Measurements from ENCODE around the gene SVIL.
"Not testable (repeated sequence)": the region's sequence is repeated elsewhere in the genome, so short reads cannot be mapped to it uniquely, and the experiment has no call there.

The SVIL gene

DNA sequence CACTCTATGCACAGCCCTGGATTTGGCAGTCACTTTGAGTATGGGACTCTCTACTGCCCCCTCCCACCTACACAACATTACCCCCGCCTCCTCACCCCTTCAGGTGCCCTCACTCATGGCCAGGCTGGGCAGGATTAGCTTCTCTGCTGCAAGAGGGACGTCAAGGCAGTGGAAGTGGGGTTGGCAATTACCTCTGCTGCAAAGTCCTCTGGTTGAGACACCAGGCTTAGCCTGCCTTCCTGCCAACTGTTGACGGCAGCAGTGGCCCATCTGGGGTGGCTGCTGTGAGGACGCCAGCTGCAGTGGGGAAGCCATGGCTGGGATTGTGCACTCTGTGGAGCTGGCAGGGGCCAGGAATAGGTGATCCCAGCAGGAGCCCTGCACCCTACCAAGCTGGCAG is 26.7 kb downstream of the SVIL start:
- Histone ChIP-seq H3K79me1 (replicated peaks; ENCODE audit: low read length, poor library complexity, severe bottlenecking) (peaks cover 16% of the 10 kb centered on the region), H3K4me2 (ENCODE audit: low read length, poor library complexity, severe bottlenecking) (no peak overlapping the region), H2AFZ (ENCODE audit: low read depth, low read length) (no peak overlapping the region), H2BK5ac (ENCODE audit: low read depth, low read length, poor library complexity, severe bottlenecking) (no peak overlapping the region), H3K27me3 (ENCODE audit: control insufficient read depth in 1 of 2, insufficient read depth in 1 of 2, low read length in 2 of 2) (no peaks in the 10 kb centered on the region), H4K8ac (ENCODE audit: low read length) (no peak overlapping the region), H3K18ac (ENCODE audit: low read depth in 1 of 2, low read length in 2 of 2) (no peak overlapping the region), H4K91ac (ENCODE audit: low read length) (no peak overlapping the region), H3K4me3 (ENCODE audit: insufficient read depth in 1 of 2, low read depth in 1 of 2, low read length in 2 of 2) (no peak overlapping the region), H2AK5ac (ENCODE audit: low read length, severe bottlenecking) (no peak overlapping the region), H3K36me3 (ENCODE audit: control insufficient read depth in 1 of 2, insufficient read depth in 2 of 2, low read depth in 1 of 2, low read length in 2 of 2) (peaks cover 12 to 24% of the 10 kb centered on the region in 2 experiments), H2BK120ac (ENCODE audit: low read depth, low read length) (no peak overlapping the region), H3K4ac (ENCODE audit: low read depth in 1 of 2, low read length in 2 of 2) (no peak overlapping the region), H3K14ac (ENCODE audit: low read length in 2 of 2) (no peak overlapping the region), H3K9me3 (ENCODE audit: control insufficient read depth, low read length) (no peaks in the 10 kb centered on the region), H2BK12ac (ENCODE audit: low read length in 2 of 2) (no peak overlapping the region), H3K27ac (ENCODE audit: low read length, poor library complexity, severe bottlenecking) (no peak overlapping the region), H3K4me1 (ENCODE audit: control insufficient read depth, insufficient read depth, low read depth, low read length) (peaks cover 33% of the 10 kb centered on the region), H3K9ac (ENCODE audit: low read length) (no peak overlapping the region), H2BK15ac (ENCODE audit: low read depth, poor library complexity, severe bottlenecking) (no peak overlapping the region), H3K23ac (ENCODE audit: low read length in 2 of 2) (no peak overlapping the region)
- WGBS = 70% methylated on average over 4 of the region's 4 CpGs
- no peak for DNase-seq

DNA sequence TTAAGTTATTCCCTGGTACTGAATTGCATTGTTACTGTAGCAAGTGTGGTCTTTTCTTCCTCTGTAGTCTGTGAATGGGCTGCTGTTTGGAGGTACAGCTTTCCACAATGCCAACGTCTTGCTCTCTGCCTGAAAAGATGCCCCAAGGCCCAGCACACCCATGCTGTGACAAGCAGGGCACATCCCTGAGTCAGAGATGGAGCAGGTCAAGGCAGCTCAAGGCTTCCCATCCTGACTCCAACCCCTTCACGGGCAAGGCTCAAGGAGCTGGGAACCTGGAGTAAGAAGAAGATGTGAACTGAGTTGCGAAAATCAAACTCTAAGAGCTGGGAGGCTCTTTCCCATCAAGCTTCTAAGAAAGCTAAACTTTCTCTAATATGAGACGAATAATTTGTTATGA is 27.2 kb downstream of the SVIL start:
- H4K8ac ChIP-seq (ENCODE audit: low read length) = no peak overlapping the region
- peaks cover 12 to 24% of the 10 kb centered on the region in 2 experiments for H3K36me3 ChIP-seq (ENCODE audit: control insufficient read depth in 1 of 2, insufficient read depth in 2 of 2, low read depth in 1 of 2, low read length in 2 of 2)
- DNase-seq = no peak
- no peak overlapping the region for H2BK5ac ChIP-seq (ENCODE audit: low read depth, low read length, poor library complexity, severe bottlenecking)
- no peak overlapping the region for H2BK15ac ChIP-seq (ENCODE audit: low read depth, poor library complexity, severe bottlenecking)
- no peak overlapping the region for H3K27ac ChIP-seq (ENCODE audit: low read length, poor library complexity, severe bottlenecking)
- H4K91ac ChIP-seq (ENCODE audit: low read length) = no peak overlapping the region
- no peak overlapping the region for H3K4me2 ChIP-seq (ENCODE audit: low read length, poor library complexity, severe bottlenecking)
- H3K18ac ChIP-seq (ENCODE audit: low read depth in 1 of 2, low read length in 2 of 2) = no peak overlapping the region
- H3K23ac ChIP-seq (ENCODE audit: low read length in 2 of 2) = no peak overlapping the region
- 100% methylated on average over 3 of the region's 4 CpGs for WGBS
- H3K14ac ChIP-seq (ENCODE audit: low read length in 2 of 2) = no peak overlapping the region
- H2BK12ac ChIP-seq (ENCODE audit: low read length in 2 of 2) = no peak overlapping the region
- no peak overlapping the region for H2BK120ac ChIP-seq (ENCODE audit: low read depth, low read length)
- no peak overlapping the region for H3K9ac ChIP-seq (ENCODE audit: low read length)
- H3K9me3 ChIP-seq (ENCODE audit: control insufficient read depth, low read length) = no peaks in the 10 kb centered on the region
- H2AK5ac ChIP-seq (ENCODE audit: low read length, severe bottlenecking) = no peak overlapping the region
- H3K4me1 ChIP-seq (ENCODE audit: control insufficient read depth, insufficient read depth, low read depth, low read length) = peaks cover 30% of the 10 kb centered on the region
- H3K79me1 ChIP-seq (replicated peaks; ENCODE audit: low read length, poor library complexity, severe bottlenecking) = peaks cover 16% of the 10 kb centered on the region
- H3K27me3 ChIP-seq (ENCODE audit: control insufficient read depth in 1 of 2, insufficient read depth in 1 of 2, low read length in 2 of 2) = no peaks in the 10 kb centered on the region
- H2AFZ ChIP-seq (ENCODE audit: low read depth, low read length) = no peak overlapping the region
- H3K4ac ChIP-seq (ENCODE audit: low read depth in 1 of 2, low read length in 2 of 2) = no peak overlapping the region
- no peak overlapping the region for H3K4me3 ChIP-seq (ENCODE audit: insufficient read depth in 1 of 2, low read depth in 1 of 2, low read length in 2 of 2)

DNA sequence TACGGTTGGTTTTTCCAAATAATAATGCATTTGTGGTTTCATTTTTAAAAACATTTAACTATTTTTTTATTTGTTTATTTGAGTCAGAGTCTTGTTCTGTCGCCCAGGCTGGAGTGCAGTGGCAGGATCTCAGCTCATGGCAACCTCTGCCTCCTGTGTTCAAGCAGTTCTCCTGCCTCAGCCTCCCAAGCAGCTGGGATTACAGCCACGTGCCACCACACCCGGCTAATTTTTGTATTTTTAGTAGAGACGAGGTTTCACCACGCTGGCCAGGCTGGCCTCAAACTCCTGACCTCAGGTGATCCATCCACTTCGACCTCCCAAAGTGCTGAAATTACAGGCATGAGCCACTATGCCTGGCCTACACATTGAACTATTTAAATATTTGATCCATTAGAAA is 28.1 kb downstream of the SVIL start:
- 97% methylated on average over 5 of the region's 7 CpGs for WGBS
- H2BK15ac ChIP-seq (ENCODE audit: low read depth, poor library complexity, severe bottlenecking); H2BK5ac ChIP-seq (ENCODE audit: low read depth, low read length, poor library complexity, severe bottlenecking): not testable (repeated sequence)

DNA sequence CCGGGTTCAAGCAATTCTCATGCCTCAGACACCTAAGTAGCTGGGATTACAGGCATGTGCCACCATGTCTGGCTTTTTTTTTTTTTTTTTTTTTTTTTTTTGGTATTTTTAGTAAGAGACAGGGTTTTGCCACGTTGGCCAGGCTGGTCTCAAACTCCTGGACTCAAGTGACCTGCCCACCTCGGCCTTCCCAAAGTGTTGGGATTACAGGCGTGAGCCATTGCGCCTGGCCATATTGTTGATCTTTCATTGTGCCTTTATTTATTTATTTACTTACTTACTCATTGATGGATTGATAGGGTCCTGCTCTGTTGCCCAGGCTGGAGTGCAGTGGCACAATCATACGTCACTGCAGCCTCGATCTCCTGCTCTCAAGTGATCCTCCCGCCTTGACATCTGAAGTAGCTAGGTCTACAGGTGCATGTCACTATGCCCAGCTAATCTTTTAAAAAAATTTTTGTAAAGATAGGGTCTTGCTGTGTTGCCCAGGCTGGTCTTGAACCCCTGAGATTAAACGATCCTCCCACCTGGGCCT is 30.4 kb downstream of the SVIL start:
- 98% methylated on average over 5 of the region's 9 CpGs for WGBS
- no peak overlapping the region for H2BK15ac ChIP-seq (ENCODE audit: low read depth, poor library complexity, severe bottlenecking)
- H3K27me3 ChIP-seq (ENCODE audit: control insufficient read depth in 1 of 2, insufficient read depth in 1 of 2, low read length in 2 of 2) = no peaks in the 10 kb centered on the region
- peaks cover 20% of the 10 kb centered on the region for H3K79me1 ChIP-seq (replicated peaks; ENCODE audit: low read length, poor library complexity, severe bottlenecking)
- H3K4ac ChIP-seq (ENCODE audit: low read depth in 1 of 2, low read length in 2 of 2) = no peak overlapping the region
- H3K9ac ChIP-seq (ENCODE audit: low read length) = no peak overlapping the region
- no peak overlapping the region for H3K4me3 ChIP-seq (ENCODE audit: insufficient read depth in 1 of 2, low read depth in 1 of 2, low read length in 2 of 2)
- H3K36me3 ChIP-seq (ENCODE audit: control insufficient read depth in 1 of 2, insufficient read depth in 2 of 2, low read depth in 1 of 2, low read length in 2 of 2) = peaks cover 25 to 26% of the 10 kb centered on the region in 2 experiments
- no peak overlapping the region for H3K27ac ChIP-seq (ENCODE audit: low read length, poor library complexity, severe bottlenecking)
- no peak overlapping the region for H4K8ac ChIP-seq (ENCODE audit: low read length)
- H2BK12ac ChIP-seq (ENCODE audit: low read length in 2 of 2) = no peak overlapping the region
- peaks cover 13% of the 10 kb centered on the region for H3K4me1 ChIP-seq (ENCODE audit: control insufficient read depth, insufficient read depth, low read depth, low read length)
- H3K4me2 ChIP-seq (ENCODE audit: low read length, poor library complexity, severe bottlenecking) = no peak overlapping the region
- H3K9me3 ChIP-seq (ENCODE audit: control insufficient read depth, low read length) = no peaks in the 10 kb centered on the region
- no peak overlapping the region for H4K91ac ChIP-seq (ENCODE audit: low read length)
- H2BK5ac ChIP-seq (ENCODE audit: low read depth, low read length, poor library complexity, severe bottlenecking) = no peak overlapping the region
- H2BK120ac ChIP-seq (ENCODE audit: low read depth, low read length) = no peak overlapping the region
- H3K14ac ChIP-seq (ENCODE audit: low read length in 2 of 2) = no peak overlapping the region
- H2AFZ ChIP-seq (ENCODE audit: low read depth, low read length) = no peak overlapping the region
- no peak for DNase-seq
- no peak overlapping the region for H3K18ac ChIP-seq (ENCODE audit: low read depth in 1 of 2, low read length in 2 of 2)
- no peak overlapping the region for H2AK5ac ChIP-seq (ENCODE audit: low read length, severe bottlenecking)
- no peak overlapping the region for H3K23ac ChIP-seq (ENCODE audit: low read length in 2 of 2)

More for the DNA sequence above, 28.1 kb downstream of the SVIL start:
- not testable (repeated sequence) for H2BK120ac ChIP-seq (ENCODE audit: low read depth, low read length); H3K27me3 ChIP-seq (ENCODE audit: control insufficient read depth in 1 of 2, insufficient read depth in 1 of 2, low read length in 2 of 2); H3K18ac ChIP-seq (ENCODE audit: low read depth in 1 of 2, low read length in 2 of 2); H2AK5ac ChIP-seq (ENCODE audit: low read length, severe bottlenecking); H3K4me3 ChIP-seq (ENCODE audit: insufficient read depth in 1 of 2, low read depth in 1 of 2, low read length in 2 of 2); H3K14ac ChIP-seq (ENCODE audit: low read length in 2 of 2); H3K4me2 ChIP-seq (ENCODE audit: low read length, poor library complexity, severe bottlenecking); H3K4ac ChIP-seq (ENCODE audit: low read depth in 1 of 2, low read length in 2 of 2); H4K8ac ChIP-seq (ENCODE audit: low read length); H4K91ac ChIP-seq (ENCODE audit: low read length); H2AFZ ChIP-seq (ENCODE audit: low read depth, low read length); H3K9me3 ChIP-seq (ENCODE audit: control insufficient read depth, low read length); H3K23ac ChIP-seq (ENCODE audit: low read length in 2 of 2); DNase-seq; H3K9ac ChIP-seq (ENCODE audit: low read length); H2BK12ac ChIP-seq (ENCODE audit: low read length in 2 of 2); H3K27ac ChIP-seq (ENCODE audit: low read length, poor library complexity, severe bottlenecking)
- H3K36me3 ChIP-seq (ENCODE audit: control insufficient read depth in 1 of 2, insufficient read depth in 2 of 2, low read depth in 1 of 2, low read length in 2 of 2) = peaks cover 20 to 27% of the 10 kb centered on the region in 2 experiments
- H3K79me1 ChIP-seq (replicated peaks; ENCODE audit: low read length, poor library complexity, severe bottlenecking) = peaks cover 16% of the 10 kb centered on the region
- peaks cover 26% of the 10 kb centered on the region for H3K4me1 ChIP-seq (ENCODE audit: control insufficient read depth, insufficient read depth, low read depth, low read length)
